Measurements from ENCODE around the gene RPL11. TPM values are rescaled to one million over a fixed set of nuclear protein-coding genes. Genes with fewer than 3 reads are reported as not detected.
A peak's percentile ranks its signal among the peaks of the same experiment; 100 is the strongest.

The RPL11 gene
- total RNA-seq, 1 experiment from 2014 or later = 1,206 TPM

DNA sequence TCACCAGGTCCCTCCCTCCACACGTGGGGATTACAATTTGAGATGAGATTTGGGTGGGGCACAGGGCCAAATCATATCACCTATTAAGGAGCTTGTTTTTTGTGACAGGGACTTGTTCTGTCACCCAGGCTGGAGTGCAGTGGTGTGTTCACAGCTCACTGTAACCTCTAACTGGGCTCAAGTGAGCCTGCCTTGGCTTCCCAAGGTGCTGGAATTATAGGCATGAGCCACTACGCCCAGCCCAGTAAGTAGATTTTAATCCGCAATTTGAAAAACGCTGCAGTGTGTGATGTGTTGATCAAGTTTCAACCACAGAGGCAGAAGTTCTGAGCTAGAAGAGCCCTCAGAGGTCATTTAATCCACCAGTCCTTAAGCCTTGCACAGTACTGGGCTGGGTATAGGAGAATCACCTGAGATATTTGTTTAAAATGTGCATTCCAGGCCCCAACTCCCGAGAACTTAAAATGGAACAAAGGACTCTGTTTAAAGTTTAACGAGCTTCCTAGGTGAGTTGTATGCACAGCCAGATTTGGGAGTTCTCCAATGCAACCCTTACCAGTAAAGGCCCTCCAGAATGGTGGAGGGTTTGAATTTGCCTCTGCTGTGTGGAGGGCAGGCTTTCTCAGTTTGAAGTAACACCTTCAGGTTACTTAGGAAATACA is 13.4 kb downstream of the RPL11 start:
- CTCF ChIA-PET = interaction anchor here (0.6 kb wide), 1 partner anchor 12 kb away, joined by 3 read pairs; no protein-coding TSS in a partner anchor

DNA sequence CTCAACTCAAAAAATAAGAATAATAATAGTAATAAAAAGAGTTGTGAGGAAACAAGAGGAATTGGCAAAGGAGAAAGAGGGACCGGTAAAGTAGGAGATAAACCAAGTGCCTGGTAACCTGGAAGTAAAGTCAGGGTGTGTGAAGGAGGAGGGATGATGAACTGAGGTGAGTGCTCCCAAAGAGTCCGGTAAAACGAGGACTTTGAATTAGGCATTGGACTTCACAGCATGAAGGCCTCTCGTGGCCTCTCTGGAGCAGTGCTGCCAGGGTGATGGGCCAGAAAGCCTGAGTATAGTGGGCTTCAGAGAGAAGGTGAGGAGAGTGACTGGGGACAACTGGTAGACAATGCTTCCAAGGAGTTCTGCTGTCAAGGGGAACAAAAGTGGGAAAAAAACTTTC is 17.6 kb downstream of the RPL11 start:
- Histone ChIP-seq H3K27me3 (replicated peaks; ENCODE audit: insufficient read depth, low read depth, low read length, poor library complexity) (no peaks in the 10 kb centered on the region), H3K4me3 (ENCODE audit: low read depth, low read length, poor library complexity, severe bottlenecking) (no peak overlapping the region), H3K27ac (ENCODE audit: low read depth, low read length, poor library complexity, severe bottlenecking) (no peak overlapping the region), H3K9me3 (ENCODE audit: low read depth, low read length, poor library complexity, severe bottlenecking) (no peaks in the 10 kb centered on the region), H3K36me3 (ENCODE audit: insufficient read depth, low read length, poor library complexity, severe bottlenecking) (peaks cover 13% of the 10 kb centered on the region), H3K4me1 (ENCODE audit: insufficient read depth, low read length, poor library complexity, severe bottlenecking) (no peaks in the 10 kb centered on the region)
- TF ChIP-seq, protein P1, sequence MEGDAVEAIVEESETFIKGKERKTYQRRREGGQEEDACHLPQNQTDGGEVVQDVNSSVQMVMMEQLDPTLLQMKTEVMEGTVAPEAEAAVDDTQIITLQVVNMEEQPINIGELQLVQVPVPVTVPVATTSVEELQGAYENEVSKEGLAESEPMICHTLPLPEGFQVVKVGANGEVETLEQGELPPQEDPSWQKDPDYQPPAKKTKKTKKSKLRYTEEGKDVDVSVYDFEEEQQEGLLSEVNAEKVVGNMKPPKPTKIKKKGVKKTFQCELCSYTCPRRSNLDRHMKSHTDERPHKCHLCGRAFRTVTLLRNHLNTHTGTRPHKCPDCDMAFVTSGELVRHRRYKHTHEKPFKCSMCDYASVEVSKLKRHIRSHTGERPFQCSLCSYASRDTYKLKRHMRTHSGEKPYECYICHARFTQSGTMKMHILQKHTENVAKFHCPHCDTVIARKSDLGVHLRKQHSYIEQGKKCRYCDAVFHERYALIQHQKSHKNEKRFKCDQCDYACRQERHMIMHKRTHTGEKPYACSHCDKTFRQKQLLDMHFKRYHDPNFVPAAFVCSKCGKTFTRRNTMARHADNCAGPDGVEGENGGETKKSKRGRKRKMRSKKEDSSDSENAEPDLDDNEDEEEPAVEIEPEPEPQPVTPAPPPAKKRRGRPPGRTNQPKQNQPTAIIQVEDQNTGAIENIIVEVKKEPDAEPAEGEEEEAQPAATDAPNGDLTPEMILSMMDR (conservative IDR thresholded peaks at IDR 0.05; ENCODE audit: low read depth, low read length) = no peak
- TF ChIP-seq EZH2 (IDR thresholded peaks at IDR 0.05; ENCODE audit: borderline replicate concordance, low read depth, low read length, poor library complexity, severe bottlenecking) = no peak
- POLR2A ChIA-PET (ENCODE audit: low non-redundant PET) = no interaction called here
- intact Hi-C loops (cut with micrococcal nuclease; ENCODE audit: unreplicated experiment) = no loop called here
- no TSS peak for BruUV-seq (replicated peaks)
- CTCF ChIA-PET = no interaction called here
- no peak for DNase-seq (ENCODE audit: low spot score)

More for the DNA sequence above, 13.4 kb downstream of the RPL11 start:
- H3K27ac ChIP-seq (ENCODE audit: low read depth, low read length, poor library complexity, severe bottlenecking) = no peak overlapping the region
- POLR2A ChIA-PET (ENCODE audit: low non-redundant PET) = no interaction called here
- intact Hi-C loops (cut with micrococcal nuclease; ENCODE audit: unreplicated experiment) = no loop called here
- no peak for TF ChIP-seq EZH2 (IDR thresholded peaks at IDR 0.05; ENCODE audit: borderline replicate concordance, low read depth, low read length, poor library complexity, severe bottlenecking)
- TF ChIP-seq, protein P1 (conservative IDR thresholded peaks at IDR 0.05; ENCODE audit: low read depth, low read length) = no peak
- no peaks in the 10 kb centered on the region for H3K27me3 ChIP-seq (replicated peaks; ENCODE audit: insufficient read depth, low read depth, low read length, poor library complexity)
- BruUV-seq (replicated peaks) = no TSS peak
- DNase-seq (ENCODE audit: low spot score) = no peak
- H3K4me1 ChIP-seq (ENCODE audit: insufficient read depth, low read length, poor library complexity, severe bottlenecking) = no peaks in the 10 kb centered on the region
- H3K4me3 ChIP-seq (ENCODE audit: low read depth, low read length, poor library complexity, severe bottlenecking) = no peak overlapping the region
- H3K36me3 ChIP-seq (ENCODE audit: insufficient read depth, low read length, poor library complexity, severe bottlenecking) = peaks cover 48% of the 10 kb centered on the region
- no peaks in the 10 kb centered on the region for H3K9me3 ChIP-seq (ENCODE audit: low read depth, low read length, poor library complexity, severe bottlenecking)

DNA sequence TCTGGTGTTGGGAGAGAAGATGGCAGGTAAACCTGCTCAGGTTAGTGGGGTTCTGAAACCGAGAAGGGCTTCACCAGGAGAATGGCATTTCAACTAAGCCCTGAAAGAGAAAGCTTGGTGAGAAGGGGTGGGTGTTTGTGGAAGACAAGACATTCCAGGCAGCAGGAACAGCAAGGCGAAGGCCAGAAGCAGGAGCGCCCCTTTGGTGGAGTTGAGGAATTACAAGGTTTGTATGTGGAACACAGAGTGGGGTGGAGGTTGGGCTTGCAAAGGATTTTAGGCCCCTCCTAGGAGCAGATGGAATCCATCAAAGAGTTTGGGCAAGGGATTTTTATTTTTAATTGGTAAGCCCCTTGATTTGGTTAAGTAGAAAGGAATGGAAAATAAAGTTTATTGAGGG is 26.9 kb downstream of the RPL11 start:
- no TSS peak for BruUV-seq (replicated peaks)
- no peaks in the 10 kb centered on the region for H3K4me1 ChIP-seq (ENCODE audit: insufficient read depth, low read length, poor library complexity, severe bottlenecking)
- H3K9me3 ChIP-seq (ENCODE audit: low read depth, low read length, poor library complexity, severe bottlenecking) = no peaks in the 10 kb centered on the region
- ChIA-PET CTCF (no interaction called here), POLR2A (ENCODE audit: low non-redundant PET) (interaction anchor here (0.6 kb wide), 1 partner anchor 63 kb away, joined by 3 read pairs; no protein-coding TSS in a partner anchor)
- intact Hi-C loops (cut with micrococcal nuclease; ENCODE audit: unreplicated experiment) = no loop called here
- no peak for TF ChIP-seq EZH2 (IDR thresholded peaks at IDR 0.05; ENCODE audit: borderline replicate concordance, low read depth, low read length, poor library complexity, severe bottlenecking)
- TF ChIP-seq, protein P1 (conservative IDR thresholded peaks at IDR 0.05; ENCODE audit: low read depth, low read length) = peak; percentile 64
- DNase-seq (ENCODE audit: low spot score) = peak; percentile 69
- no peak overlapping the region for H3K27ac ChIP-seq (ENCODE audit: low read depth, low read length, poor library complexity, severe bottlenecking)
- H3K4me3 ChIP-seq (ENCODE audit: low read depth, low read length, poor library complexity, severe bottlenecking) = no peak overlapping the region
- H3K27me3 ChIP-seq (replicated peaks; ENCODE audit: insufficient read depth, low read depth, low read length, poor library complexity) = no peaks in the 10 kb centered on the region
- no peaks in the 10 kb centered on the region for H3K36me3 ChIP-seq (ENCODE audit: insufficient read depth, low read length, poor library complexity, severe bottlenecking)
